ENCODE data around the gene CTNNA3. TPM values are rescaled to one million over a fixed set of nuclear protein-coding genes. Genes with fewer than 3 reads are reported as not detected.

CTNNA3 gene
- total RNA-seq, 2 experiments from 2014 or later = not detected

DNA sequence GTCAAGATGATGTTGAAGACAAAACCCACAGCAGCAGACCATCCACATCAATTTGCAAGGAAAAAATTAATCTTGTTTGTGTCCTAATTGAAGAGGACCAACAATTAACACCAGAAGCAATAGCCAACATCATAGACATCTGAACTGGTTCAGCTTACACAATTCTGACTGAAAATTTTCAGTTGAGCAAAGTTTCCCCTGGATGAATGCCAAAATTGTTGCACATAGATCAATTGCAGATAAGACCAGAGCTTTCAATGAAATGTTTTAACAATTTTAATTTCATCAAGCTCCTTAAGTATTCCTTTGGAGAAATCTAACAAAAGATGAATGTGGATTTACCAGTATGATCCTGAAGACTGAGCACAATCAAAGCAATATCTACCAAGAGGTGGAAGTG lies 168.6 kb downstream of the CTNNA3 start:
- CTCF ChIA-PET = interaction anchor here (0.9 kb wide), 1 partner anchor 9 kb away, joined by 3 read pairs; no protein-coding TSS in a partner anchor
- no peak overlapping the region for H3K27ac Mint-ChIP-seq
- H3K27me3 Mint-ChIP-seq (ENCODE audit: low read depth) = peaks cover 2% of the 10 kb centered on the region
- H3K4me1 Mint-ChIP-seq (ENCODE audit: low read depth) = no peaks in the 10 kb centered on the region
- no peaks in the 10 kb centered on the region for H3K9me3 Mint-ChIP-seq
- H3K36me3 Mint-ChIP-seq (ENCODE audit: low read depth) = peaks cover 2% of the 10 kb centered on the region
- DNase-seq = no peak
- intact Hi-C loops (cut with micrococcal nuclease) = no loop called here
- no peak overlapping the region for H3K4me3 Mint-ChIP-seq

DNA sequence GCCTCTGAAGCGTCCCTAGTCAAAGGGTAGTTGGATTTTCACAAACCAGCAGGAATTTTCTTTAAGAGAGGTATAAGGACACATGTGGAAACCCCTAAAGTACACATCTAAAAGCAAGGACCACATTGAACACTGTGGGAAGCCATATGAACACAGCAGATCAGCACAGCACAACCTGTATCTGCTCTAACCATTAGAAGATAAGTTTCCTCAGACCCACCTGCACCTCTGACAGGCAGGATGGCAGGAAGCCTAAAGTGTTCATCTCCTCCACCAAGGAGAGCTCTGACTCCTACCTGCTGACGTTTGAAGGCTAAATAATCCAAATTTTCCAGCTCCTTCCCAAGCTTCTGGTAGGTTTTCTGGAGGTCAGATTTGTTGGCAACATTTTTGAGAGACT lies 174.4 kb downstream of the CTNNA3 start:
- Mint-ChIP-seq H3K9me3 (no peaks in the 10 kb centered on the region), H3K4me3 (no peak overlapping the region), H3K36me3 (ENCODE audit: low read depth) (no peaks in the 10 kb centered on the region), H3K4me1 (ENCODE audit: low read depth) (peaks cover 1% of the 10 kb centered on the region), H3K27ac (no peak overlapping the region), H3K27me3 (ENCODE audit: low read depth) (no peaks in the 10 kb centered on the region)
- intact Hi-C loops (cut with micrococcal nuclease) = loop anchor here (1.0 to 5.0 kb wide), 3 partner anchors 261 to 1341 kb away; no protein-coding TSS in a partner anchor
- DNase-seq = no peak
- CTCF ChIA-PET = interaction anchor here (0.7 to 1.0 kb wide), 4 partner anchors 10 to 1214 kb away, joined by 3 read pairs; no protein-coding TSS in a partner anchor

DNA sequence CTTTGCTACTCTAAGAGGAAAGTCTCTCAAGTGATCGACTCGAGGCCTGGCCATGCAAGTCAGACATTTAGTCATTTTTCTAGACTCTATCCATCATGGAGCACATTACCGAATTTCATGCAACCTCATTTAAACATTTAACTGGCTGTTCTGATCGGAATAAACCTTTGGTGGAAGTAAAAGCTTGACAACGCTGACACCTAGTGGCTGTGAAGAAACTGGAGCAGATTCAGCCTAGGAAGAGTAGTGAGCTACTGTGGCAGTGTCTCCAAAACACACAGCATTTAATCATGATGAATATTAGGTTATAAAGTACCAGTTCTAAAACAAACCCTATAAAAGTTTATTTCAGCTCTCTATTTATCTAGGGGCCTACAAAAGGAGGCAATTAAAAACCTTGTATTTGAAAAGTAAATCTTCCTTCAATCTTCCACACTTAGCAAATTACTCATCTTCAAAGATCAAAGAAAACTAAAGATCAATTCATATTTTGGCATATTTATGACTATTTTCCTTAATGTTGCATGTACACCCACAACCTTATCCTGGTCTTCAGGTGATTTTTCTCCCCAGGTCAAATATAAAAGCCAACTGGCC lies 175.0 kb downstream of the CTNNA3 start:
- H3K27ac Mint-ChIP-seq = no peak overlapping the region
- H3K4me3 Mint-ChIP-seq = no peak overlapping the region
- H3K9me3 Mint-ChIP-seq = no peaks in the 10 kb centered on the region
- CTCF ChIA-PET = interaction anchor here (0.7 to 1.2 kb wide), 5 partner anchors 10 to 1213 kb away, joined by 3 read pairs; no protein-coding TSS in a partner anchor
- no peaks in the 10 kb centered on the region for H3K27me3 Mint-ChIP-seq (ENCODE audit: low read depth)
- no peaks in the 10 kb centered on the region for H3K36me3 Mint-ChIP-seq (ENCODE audit: low read depth)
- H3K4me1 Mint-ChIP-seq (ENCODE audit: low read depth) = peaks cover 1% of the 10 kb centered on the region
- peak; percentile 54 for DNase-seq
- intact Hi-C loops (cut with micrococcal nuclease) = loop anchor here (1.0 to 5.0 kb wide), 3 partner anchors 261 to 1341 kb away; no protein-coding TSS in a partner anchor

DNA sequence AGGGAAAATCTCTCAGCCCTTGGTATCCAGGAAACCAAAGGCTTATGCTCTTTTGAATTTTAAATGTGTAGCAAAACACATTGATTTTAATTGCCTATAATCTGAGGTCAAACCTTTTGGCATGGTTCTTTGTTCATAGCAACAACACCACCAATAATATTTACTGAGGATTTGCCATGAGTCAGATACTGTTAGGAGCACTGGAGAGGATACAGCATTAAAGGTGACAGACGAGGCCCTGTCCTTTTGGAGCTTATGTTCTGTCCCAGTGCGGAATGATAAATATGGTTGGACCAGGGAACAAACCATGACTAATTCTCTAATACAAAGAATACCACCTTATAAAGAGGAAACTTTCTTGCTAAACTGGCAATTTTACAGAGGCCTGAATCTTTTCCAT lies 176.6 kb downstream of the CTNNA3 start:
- Mint-ChIP-seq H3K27ac (no peak overlapping the region), H3K9me3 (no peaks in the 10 kb centered on the region), H3K4me1 (ENCODE audit: low read depth) (peaks cover 1% of the 10 kb centered on the region), H3K36me3 (ENCODE audit: low read depth) (no peaks in the 10 kb centered on the region), H3K4me3 (no peak overlapping the region), H3K27me3 (ENCODE audit: low read depth) (no peaks in the 10 kb centered on the region)
- CTCF ChIA-PET = interaction anchor here (0.6 to 1.6 kb wide), 6 partner anchors 8 to 1834 kb away, joined by 3 to 5 read pairs (median 4); no protein-coding TSS in a partner anchor
- intact Hi-C loops (cut with micrococcal nuclease) = no loop called here
- no peak for DNase-seq

DNA sequence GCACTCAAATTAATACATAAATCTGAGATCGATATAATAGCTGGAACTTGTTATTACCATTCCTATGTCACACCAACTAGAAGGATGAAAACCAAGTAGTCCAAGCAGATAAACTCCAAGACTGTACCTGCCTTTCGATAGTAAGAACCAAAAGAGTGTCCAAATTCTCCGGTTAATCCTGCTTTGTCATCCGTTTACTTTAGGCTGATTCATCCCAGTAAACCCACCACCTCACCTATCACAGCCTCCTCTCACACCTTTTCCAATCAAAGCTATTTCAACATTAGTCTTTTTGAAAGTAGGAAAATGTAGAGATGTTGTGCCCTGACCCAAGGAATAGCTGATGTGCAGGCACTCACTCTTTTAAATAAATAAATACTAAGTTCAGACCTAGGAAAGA lies 177.2 kb downstream of the CTNNA3 start:
- H3K9me3 Mint-ChIP-seq = no peaks in the 10 kb centered on the region

DNA sequence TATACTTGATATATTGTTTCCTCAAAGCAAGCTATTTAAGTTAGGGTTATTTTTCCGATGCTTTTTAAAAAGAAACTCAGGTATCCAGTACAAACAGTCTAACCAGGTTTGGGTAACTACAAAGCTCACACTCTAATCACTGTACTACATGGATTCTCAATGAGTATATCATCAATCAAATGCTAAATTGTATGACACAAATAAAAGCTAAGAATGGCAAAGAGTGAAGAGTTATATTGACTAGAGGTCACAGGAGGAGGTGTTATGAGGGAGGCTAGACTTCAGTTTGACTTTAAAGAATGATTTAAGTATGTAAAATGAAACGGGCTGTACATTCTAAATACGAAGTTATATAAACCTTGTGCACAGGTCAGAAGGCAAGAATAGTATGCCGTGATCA lies 178.0 kb downstream of the CTNNA3 start:
- H3K9me3 Mint-ChIP-seq = no peaks in the 10 kb centered on the region
- no peak for DNase-seq
- CTCF ChIA-PET = interaction anchor here (0.6 to 1.6 kb wide), 5 partner anchors 9 to 268 kb away, joined by 3 to 5 read pairs (median 3); no protein-coding TSS in a partner anchor
- no peaks in the 10 kb centered on the region for H3K36me3 Mint-ChIP-seq (ENCODE audit: low read depth)
- no peaks in the 10 kb centered on the region for H3K27me3 Mint-ChIP-seq (ENCODE audit: low read depth)
- H3K4me1 Mint-ChIP-seq (ENCODE audit: low read depth) = peaks cover 1% of the 10 kb centered on the region
- no peak overlapping the region for H3K27ac Mint-ChIP-seq
- intact Hi-C loops (cut with micrococcal nuclease) = no loop called here
- no peak overlapping the region for H3K4me3 Mint-ChIP-seq

More for the DNA sequence above, 177.2 kb downstream of the CTNNA3 start:
- no peak for DNase-seq
- no peak overlapping the region for H3K4me3 Mint-ChIP-seq
- peaks cover 1% of the 10 kb centered on the region for H3K4me1 Mint-ChIP-seq (ENCODE audit: low read depth)
- no peaks in the 10 kb centered on the region for H3K27me3 Mint-ChIP-seq (ENCODE audit: low read depth)
- no peak overlapping the region for H3K27ac Mint-ChIP-seq
- no peaks in the 10 kb centered on the region for H3K36me3 Mint-ChIP-seq (ENCODE audit: low read depth)
- CTCF ChIA-PET = interaction anchor here (0.6 to 1.6 kb wide), 3 partner anchors 9 to 261 kb away, joined by 3 to 5 read pairs (median 4); no protein-coding TSS in a partner anchor
- intact Hi-C loops (cut with micrococcal nuclease) = no loop called here

DNA sequence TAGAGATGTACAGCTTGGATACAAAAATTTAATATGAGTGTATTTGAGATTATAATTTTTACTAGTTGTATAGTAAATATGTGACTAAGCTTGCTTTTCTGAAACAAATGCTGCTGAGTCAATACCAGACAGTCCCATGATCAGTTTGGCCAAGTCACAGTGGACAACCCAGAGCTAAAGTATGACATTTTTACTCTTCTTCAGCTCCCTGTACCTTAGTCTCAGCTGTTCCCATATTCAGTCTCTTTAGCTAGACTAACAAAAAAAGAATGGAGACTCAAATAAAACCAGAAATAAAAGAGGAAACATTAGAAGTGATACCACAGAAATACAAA lies 189.3 kb downstream of the CTNNA3 start:
- Mint-ChIP-seq H3K9me3 (peaks cover 2% of the 10 kb centered on the region), H3K4me3 (no peak overlapping the region), H3K4me1 (ENCODE audit: low read depth) (no peaks in the 10 kb centered on the region), H3K27me3 (ENCODE audit: low read depth) (no peaks in the 10 kb centered on the region), H3K27ac (no peak overlapping the region), H3K36me3 (ENCODE audit: low read depth) (no peaks in the 10 kb centered on the region)
- CTCF ChIA-PET = interaction anchor here (0.6 to 0.8 kb wide), 3 partner anchors 11 to 505 kb away, joined by 4 to 5 read pairs (median 4); no protein-coding TSS in a partner anchor
- intact Hi-C loops (cut with micrococcal nuclease) = no loop called here
- DNase-seq = no peak

DNA sequence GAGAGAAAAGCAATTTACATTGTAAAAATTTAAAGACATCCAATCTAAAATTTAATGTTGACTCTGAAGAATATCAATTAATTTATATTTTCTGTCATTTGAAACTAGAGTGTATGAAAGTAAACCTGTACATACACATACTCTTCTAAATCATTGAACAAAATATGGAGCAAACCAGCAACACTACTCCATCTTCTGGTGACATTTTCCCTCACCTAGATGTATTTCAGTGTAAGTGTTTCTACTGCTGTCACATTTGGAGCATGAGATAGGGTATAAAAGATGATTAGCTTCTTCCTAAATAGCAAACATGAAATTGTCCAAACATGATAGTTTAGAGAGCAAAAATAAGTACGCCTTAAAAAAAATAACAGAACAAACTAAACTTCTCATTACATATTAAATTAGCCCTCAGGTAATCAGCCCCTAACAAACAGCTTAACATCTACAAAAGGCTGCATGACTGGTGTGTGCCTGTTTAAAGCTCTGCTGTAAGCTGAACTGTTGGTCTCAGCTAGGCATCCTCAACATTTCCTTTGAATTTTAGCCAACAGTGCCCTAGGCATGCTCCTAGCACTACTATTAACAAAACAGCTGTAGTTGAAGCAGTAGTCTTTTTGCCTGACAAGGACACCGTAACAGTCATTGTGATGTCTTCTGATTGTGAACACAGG lies 189.8 kb downstream of the CTNNA3 start:
- H3K36me3 Mint-ChIP-seq (ENCODE audit: low read depth) = no peaks in the 10 kb centered on the region
- H3K27ac Mint-ChIP-seq = no peak overlapping the region
- H3K4me3 Mint-ChIP-seq = no peak overlapping the region
- intact Hi-C loops (cut with micrococcal nuclease) = no loop called here
- no peak for DNase-seq
- CTCF ChIA-PET = interaction anchor here (0.6 to 0.8 kb wide), 3 partner anchors 12 to 505 kb away, joined by 4 to 5 read pairs (median 4); no protein-coding TSS in a partner anchor
- no peaks in the 10 kb centered on the region for H3K27me3 Mint-ChIP-seq (ENCODE audit: low read depth)
- H3K9me3 Mint-ChIP-seq = peaks cover 2% of the 10 kb centered on the region
- H3K4me1 Mint-ChIP-seq (ENCODE audit: low read depth) = no peaks in the 10 kb centered on the region

DNA sequence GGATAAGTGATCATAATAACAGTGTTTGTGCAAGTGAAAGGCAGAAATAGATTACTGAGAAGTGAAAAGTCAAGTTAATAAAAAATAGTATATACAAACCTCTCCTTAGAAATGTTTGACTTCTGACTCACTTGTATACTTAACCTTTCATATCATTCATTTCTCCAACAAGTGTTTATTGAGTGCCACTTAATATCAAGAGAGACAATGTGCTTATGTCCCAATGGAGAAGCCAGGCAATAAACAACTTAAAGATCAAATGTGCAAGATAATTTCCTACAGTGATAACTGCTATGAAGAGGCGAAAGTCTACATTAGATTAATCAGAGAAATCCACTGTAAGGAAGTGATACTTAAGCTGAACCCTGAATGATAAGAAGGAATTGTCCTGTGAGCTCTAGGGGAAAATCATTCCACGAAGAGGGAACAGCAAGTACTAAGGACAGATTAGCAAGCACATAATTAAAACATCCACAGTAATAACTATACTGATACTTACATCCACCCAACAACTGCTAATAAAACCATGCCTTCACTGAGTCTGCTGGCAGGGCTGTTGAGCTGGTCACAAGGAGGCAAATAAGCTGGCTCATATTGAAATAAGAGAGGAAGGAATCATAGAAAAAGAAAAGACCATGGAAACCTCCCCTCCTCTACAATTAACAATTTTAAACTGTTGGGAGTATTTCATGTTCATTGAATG lies 203.5 kb downstream of the CTNNA3 start:
- CTCF ChIA-PET = no interaction called here
- DNase-seq = no peak
- no peaks in the 10 kb centered on the region for H3K9me3 Mint-ChIP-seq
- H3K4me3 Mint-ChIP-seq = no peak overlapping the region
- no peaks in the 10 kb centered on the region for H3K4me1 Mint-ChIP-seq (ENCODE audit: low read depth)
- no peaks in the 10 kb centered on the region for H3K27me3 Mint-ChIP-seq (ENCODE audit: low read depth)
- intact Hi-C loops (cut with micrococcal nuclease) = no loop called here
- H3K36me3 Mint-ChIP-seq (ENCODE audit: low read depth) = no peaks in the 10 kb centered on the region
- H3K27ac Mint-ChIP-seq = no peak overlapping the region

DNA sequence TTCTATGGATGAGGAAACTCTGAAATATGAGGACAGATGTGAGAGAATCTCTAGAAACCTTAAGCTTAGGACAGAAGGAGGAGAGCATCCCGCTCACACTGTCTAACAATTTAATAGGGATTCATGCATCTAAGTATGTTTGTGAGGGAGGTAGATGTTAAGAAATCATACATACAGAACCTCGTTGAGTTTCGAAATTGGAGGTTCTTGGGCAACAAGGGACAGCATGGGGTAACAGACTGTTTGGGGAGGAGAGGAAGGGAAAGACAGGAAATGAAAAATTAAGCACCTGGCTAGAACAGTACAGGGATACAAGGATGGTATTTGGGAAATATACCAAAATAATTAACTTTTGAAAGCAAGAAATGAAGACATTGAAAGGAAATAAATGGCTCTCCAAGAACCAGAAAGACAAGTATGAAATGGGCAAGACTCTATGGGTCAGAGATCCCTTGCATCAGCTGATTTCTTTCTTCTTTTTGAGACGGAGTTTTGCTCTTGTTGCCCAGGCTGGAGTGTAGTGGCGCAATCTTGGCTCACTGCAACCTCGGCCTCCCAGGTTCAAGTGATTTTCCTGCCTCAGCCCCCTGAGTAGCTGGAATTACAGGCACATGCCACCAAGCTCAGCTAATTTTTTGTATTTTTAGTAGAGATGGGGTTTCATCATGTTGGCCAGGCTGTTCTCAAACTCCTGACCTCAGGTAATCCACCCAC lies 207.9 kb downstream of the CTNNA3 start:
- CTCF ChIA-PET = no interaction called here
- H3K27me3 Mint-ChIP-seq (ENCODE audit: low read depth) = no peaks in the 10 kb centered on the region
- intact Hi-C loops (cut with micrococcal nuclease) = no loop called here
- no peaks in the 10 kb centered on the region for H3K4me1 Mint-ChIP-seq (ENCODE audit: low read depth)
- DNase-seq = no peak
- H3K27ac Mint-ChIP-seq = no peak overlapping the region
- H3K36me3 Mint-ChIP-seq (ENCODE audit: low read depth) = no peaks in the 10 kb centered on the region
- no peak overlapping the region for H3K4me3 Mint-ChIP-seq
- no peaks in the 10 kb centered on the region for H3K9me3 Mint-ChIP-seq

DNA sequence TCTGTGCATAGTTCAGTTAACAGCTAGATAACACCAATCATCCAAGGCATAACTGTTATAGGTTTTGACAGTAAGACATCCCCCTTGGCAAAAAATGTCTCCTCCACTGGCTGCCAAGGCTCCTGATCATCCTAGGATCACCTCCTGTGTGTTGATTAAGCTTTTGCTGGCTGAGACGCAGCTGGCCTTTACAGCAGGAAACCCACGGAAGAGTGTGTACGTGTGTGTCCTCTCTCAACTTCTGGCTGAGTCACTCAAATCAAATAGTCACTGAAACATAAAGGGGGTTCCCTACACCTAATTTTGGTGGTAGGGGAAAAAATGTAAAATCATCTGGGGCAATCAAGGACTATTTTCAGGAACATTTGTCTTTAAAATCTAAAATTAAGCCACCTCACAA lies 208.8 kb downstream of the CTNNA3 start:
- Mint-ChIP-seq H3K9me3 (no peaks in the 10 kb centered on the region), H3K4me1 (ENCODE audit: low read depth) (no peaks in the 10 kb centered on the region), H3K27me3 (ENCODE audit: low read depth) (no peaks in the 10 kb centered on the region), H3K4me3 (no peak overlapping the region), H3K27ac (no peak overlapping the region), H3K36me3 (ENCODE audit: low read depth) (no peaks in the 10 kb centered on the region)
- CTCF ChIA-PET = no interaction called here
- DNase-seq = no peak
- intact Hi-C loops (cut with micrococcal nuclease) = no loop called here

DNA sequence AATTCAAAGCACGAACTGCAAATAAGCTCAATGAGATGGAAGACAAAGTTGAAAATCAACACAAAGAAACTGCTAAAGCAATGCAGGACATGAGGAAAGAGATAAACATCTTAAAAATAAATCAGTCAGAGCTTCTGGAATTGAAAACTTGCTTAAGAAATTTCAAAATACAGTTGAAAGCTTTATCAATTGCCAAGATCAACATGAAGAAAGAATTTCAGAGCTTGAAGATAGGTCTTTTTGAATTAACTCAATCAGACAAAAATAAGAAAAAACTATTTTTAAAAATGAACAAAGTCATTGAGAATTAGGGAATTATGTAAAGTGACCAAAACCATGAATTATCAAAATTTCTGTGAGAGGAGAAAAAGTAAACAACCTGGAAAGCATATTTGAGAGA lies 218.1 kb downstream of the CTNNA3 start:
- no peaks in the 10 kb centered on the region for H3K36me3 Mint-ChIP-seq (ENCODE audit: low read depth)
- H3K27ac Mint-ChIP-seq = no peak overlapping the region
- CTCF ChIA-PET = no interaction called here
- no peaks in the 10 kb centered on the region for H3K4me1 Mint-ChIP-seq (ENCODE audit: low read depth)
- intact Hi-C loops (cut with micrococcal nuclease) = no loop called here
- no peak overlapping the region for H3K4me3 Mint-ChIP-seq
- peaks cover 3% of the 10 kb centered on the region for H3K27me3 Mint-ChIP-seq (ENCODE audit: low read depth)
- DNase-seq = no peak
- H3K9me3 Mint-ChIP-seq = peaks cover 23% of the 10 kb centered on the region

Measured in activated naive CD4-positive, alpha-beta T cell treated with anti-CD3 and anti-CD28 coated beads for 36 hours (primary cell).